Measurements from ENCODE around the gene VILL. TPM values are rescaled to one million over a fixed set of nuclear protein-coding genes. Genes with fewer than 3 reads are reported as not detected.

Gene VILL
- total and polyA plus RNA-seq, 12 donors: 1.7 to 18.0 (median 7.3) TPM

DNA sequence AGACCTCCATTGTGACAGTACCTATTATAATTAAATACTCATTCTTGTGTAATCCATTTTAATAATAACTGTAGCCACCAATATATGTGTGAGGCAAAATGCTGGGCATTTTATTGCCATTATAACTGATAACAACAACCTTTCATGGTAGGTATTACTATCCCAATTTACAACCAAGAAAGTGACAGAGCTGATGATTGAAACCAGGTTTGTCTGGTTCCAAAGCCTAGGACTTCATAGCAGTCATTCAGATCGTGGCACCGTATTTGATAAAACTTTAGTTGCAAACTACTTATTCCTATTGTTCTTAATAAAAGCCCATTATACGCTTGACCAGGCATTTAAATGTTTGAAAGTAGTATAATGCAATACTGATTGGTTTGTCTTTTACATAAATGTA, 26.4 kb upstream of the VILL start:
- H3K27ac ChIP-seq: no peak overlapping the region
- H3K27me3 ChIP-seq: no peaks in the 10 kb centered on the region
- H3K36me3 ChIP-seq (replicated peaks in 1 of 2): no peaks in the 10 kb centered on the region
- no peak for DNase-seq
- H3K4me1 ChIP-seq (replicated peaks in 1 of 2): peaks cover 0 to 7% of the 10 kb centered on the region in 2 donors
- no peak overlapping the region for H3K4me3 ChIP-seq
- no peaks in the 10 kb centered on the region for H3K9me3 ChIP-seq (replicated peaks in 1 of 3)
- 94 to 100% (median 97%) methylated on average over 3 of the region's 3 CpGs for WGBS, 4 donors
- intact Hi-C loops (cut with DNase I): no loop called here
- TF ChIP-seq CTCF (IDR thresholded peaks at IDR 0.05) (no peak), POLR2A (IDR thresholded peaks at IDR 0.05) (no peak)

GRCh38 chr3:37964716-37965115, 25.9 kb upstream of the VILL start:
- DNase-seq: no peak
- no peaks in the 10 kb centered on the region for H3K36me3 ChIP-seq (replicated peaks in 1 of 2)
- peaks cover 0 to 7% of the 10 kb centered on the region in 2 donors for H3K4me1 ChIP-seq (replicated peaks in 1 of 2)
- no peak for TF ChIP-seq CTCF (IDR thresholded peaks at IDR 0.05)
- no peak for TF ChIP-seq POLR2A (IDR thresholded peaks at IDR 0.05)
- H3K27me3 ChIP-seq: no peaks in the 10 kb centered on the region
- no peak overlapping the region for H3K27ac ChIP-seq
- no peak overlapping the region for H3K4me3 ChIP-seq
- 79 to 100% (median 93%) methylated on average over 1 of the region's 1 CpG for whole genome bisulfite sequencing, 4 donors
- intact Hi-C loops (cut with DNase I): no loop called here
- H3K9me3 ChIP-seq (replicated peaks in 1 of 3): no peaks in the 10 kb centered on the region

DNA sequence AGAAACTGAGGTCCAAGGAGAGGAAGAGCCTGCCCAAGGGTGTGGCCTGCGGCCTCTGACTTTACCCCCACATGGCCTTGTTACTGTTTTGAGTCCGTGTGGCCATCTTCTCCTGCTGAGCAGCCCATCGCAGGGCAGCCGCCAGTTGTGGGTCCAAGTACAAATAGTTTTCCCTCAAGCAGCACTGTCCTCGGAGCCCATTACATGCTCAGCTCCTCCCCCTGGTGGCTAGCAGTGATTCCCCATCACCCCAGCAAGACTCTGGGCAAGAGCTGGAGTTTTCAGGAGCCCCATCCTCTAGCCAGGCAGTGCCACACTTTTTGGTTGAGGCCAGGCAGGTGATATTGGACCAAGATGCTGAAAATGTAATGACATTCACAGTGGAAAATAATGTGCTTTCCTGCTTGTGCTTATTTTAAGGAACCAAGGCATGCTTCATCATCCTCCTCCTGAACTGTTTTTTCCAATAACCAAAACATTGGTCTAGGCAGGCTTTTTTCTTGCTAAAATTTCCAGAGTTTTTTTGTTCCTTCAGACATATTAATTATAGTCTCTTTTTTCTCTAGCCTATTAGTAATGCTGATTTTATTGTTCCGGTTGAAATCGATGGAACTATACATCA, 23.2 kb upstream of the VILL start:
- H3K27ac ChIP-seq: no peak overlapping the region
- no peaks in the 10 kb centered on the region for H3K9me3 ChIP-seq (replicated peaks in 1 of 3)
- DNase-seq: peak; percentile 67 to 88 (median 72)
- TF ChIP-seq POLR2A (IDR thresholded peaks at IDR 0.05) (no peak), CTCF (IDR thresholded peaks at IDR 0.05) (peak; percentile 63 to 88 (median 82))
- intact Hi-C loops (cut with DNase I): loop anchor here (2.0 kb wide), 1 partner anchor 113 kb away; no protein-coding TSS in a partner anchor
- no peaks in the 10 kb centered on the region for H3K36me3 ChIP-seq (replicated peaks in 1 of 2)
- H3K27me3 ChIP-seq: no peaks in the 10 kb centered on the region
- no peak overlapping the region for H3K4me3 ChIP-seq
- WGBS, 4 donors: 47 to 55% (median 51%) methylated on average over 7 of the region's 7 CpGs
- H3K4me1 ChIP-seq (replicated peaks in 1 of 2): no peaks in the 10 kb centered on the region

- DNase-seq: no peak
- H3K4me3 ChIP-seq: no peak overlapping the region
- no peak overlapping the region for H3K27ac ChIP-seq
- H3K36me3 ChIP-seq (replicated peaks in 1 of 2): no peaks in the 10 kb centered on the region
- no peaks in the 10 kb centered on the region for H3K27me3 ChIP-seq
- intact Hi-C loops (cut with DNase I): no loop called here
- no peaks in the 10 kb centered on the region for H3K4me1 ChIP-seq (replicated peaks in 1 of 2)
- WGBS, 4 donors: 85 to 92% (median 91%) methylated on average over 9 of the region's 9 CpGs
- no peaks in the 10 kb centered on the region for H3K9me3 ChIP-seq (replicated peaks in 1 of 3)
- TF ChIP-seq CTCF (IDR thresholded peaks at IDR 0.05) (no peak), POLR2A (IDR thresholded peaks at IDR 0.05) (no peak)
Measured at GRCh38 chr3:37968199-37968598, 22.4 kb upstream of the VILL start.

Measured in adrenal gland (tissue), 12 donors.